Stimulated activated CD8-positive, alpha-beta memory T cell treated with anti-CD3 and anti-CD28 coated beads, Interleukin-7, amount 100 ng/mL, for 4 hours (primary cell): ENCODE data around the gene ECT2L.
"Not testable (repeated sequence)": the region's sequence is repeated elsewhere in the genome, so short reads cannot be mapped to it uniquely, and the experiment has no call there.

Source experiments
- DNase-seq, 2 donors: peaks; one replicate each; pipeline ENCODE4 v3.0.0-alpha.2; 2020; ENCODE audit warnings: low read depth in 2 of 2

Gene ECT2L

GRCh38 chr6:138936873-138937272, 141.0 kb downstream of the ECT2L start:
- DNase-seq = not testable (repeated sequence)

GRCh38 chr6:138943089-138943625, 147.3 kb downstream of the ECT2L start:
- no peak for DNase-seq

GRCh38 chr6:138944412-138944811, 148.5 kb downstream of the ECT2L start:
- DNase-seq = peak; percentile 7 to 15

GRCh38 chr6:138945354-138945753, 149.5 kb downstream of the ECT2L start:
- no peak for DNase-seq

GRCh38 chr6:138948004-138948403, 152.1 kb downstream of the ECT2L start:
- DNase-seq = no peak

GRCh38 chr6:138948546-138949179, 152.8 kb downstream of the ECT2L start:
- DNase-seq = no peak

- DNase-seq = no peak
Measured at GRCh38 chr6:138953451-138953850, 157.6 kb downstream of the ECT2L start.
